ENCODE data around the gene CORO7.
A peak's percentile ranks its signal among the peaks of the same experiment; 100 is the strongest.

Gene CORO7

DNA sequence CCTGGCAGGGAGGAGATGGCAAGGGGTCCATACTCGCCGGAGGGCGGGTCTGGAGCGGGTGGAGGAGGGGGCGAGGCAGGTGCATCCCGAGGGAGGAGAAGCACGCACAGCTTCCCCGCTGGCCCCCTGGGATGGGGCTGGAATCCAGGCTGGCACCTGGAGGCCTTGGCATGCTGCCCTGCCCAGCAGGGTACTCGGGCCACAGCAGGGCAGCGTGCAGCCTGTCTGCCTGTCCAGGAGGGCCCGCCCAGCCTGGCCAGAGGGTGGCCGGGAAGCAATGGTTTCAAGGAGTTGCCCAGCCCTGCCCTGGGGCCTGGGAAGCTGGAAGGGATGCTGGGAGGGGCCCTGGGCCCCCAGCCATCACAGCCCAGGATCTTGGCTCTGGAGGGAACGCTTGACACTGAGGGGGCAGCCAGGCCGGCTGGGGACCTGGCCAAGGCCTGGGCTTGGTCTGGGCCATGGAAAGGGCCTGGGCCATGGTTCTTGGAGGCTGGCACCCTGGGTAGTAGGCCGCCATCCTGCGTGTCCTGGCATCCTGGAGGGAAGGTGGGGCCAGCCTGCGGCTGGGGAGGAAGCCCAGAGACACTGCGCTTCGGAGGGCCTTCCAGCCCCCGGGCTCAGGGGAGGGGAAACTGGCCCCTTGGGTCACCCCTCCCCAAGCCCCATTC lies 99.4 kb downstream of the CORO7 start:
- TF ChIP-seq POLR2A (IDR thresholded peaks at IDR 0.05; ENCODE audit: low read depth, low read length) (no peak), PAX5 (IDR thresholded peaks at IDR 0.05; ENCODE audit: insufficient read depth, low read length, severe bottlenecking) (no peak), SPI1 (IDR thresholded peaks at IDR 0.05; ENCODE audit: low read depth, low read length) (no peak), POU2F2 (IDR thresholded peaks at IDR 0.05; ENCODE audit: low read depth, low read length) (no peak), POLR2AphosphoS5 (IDR thresholded peaks at IDR 0.05; ENCODE audit: low read depth, low read length) (no peak), TAF1 (IDR thresholded peaks at IDR 0.05; ENCODE audit: low read depth, low read length) (no peak)
- no peak for DNase-seq (ENCODE audit: insufficient read length, low spot score)
- no peak for FAIRE-seq

DNA sequence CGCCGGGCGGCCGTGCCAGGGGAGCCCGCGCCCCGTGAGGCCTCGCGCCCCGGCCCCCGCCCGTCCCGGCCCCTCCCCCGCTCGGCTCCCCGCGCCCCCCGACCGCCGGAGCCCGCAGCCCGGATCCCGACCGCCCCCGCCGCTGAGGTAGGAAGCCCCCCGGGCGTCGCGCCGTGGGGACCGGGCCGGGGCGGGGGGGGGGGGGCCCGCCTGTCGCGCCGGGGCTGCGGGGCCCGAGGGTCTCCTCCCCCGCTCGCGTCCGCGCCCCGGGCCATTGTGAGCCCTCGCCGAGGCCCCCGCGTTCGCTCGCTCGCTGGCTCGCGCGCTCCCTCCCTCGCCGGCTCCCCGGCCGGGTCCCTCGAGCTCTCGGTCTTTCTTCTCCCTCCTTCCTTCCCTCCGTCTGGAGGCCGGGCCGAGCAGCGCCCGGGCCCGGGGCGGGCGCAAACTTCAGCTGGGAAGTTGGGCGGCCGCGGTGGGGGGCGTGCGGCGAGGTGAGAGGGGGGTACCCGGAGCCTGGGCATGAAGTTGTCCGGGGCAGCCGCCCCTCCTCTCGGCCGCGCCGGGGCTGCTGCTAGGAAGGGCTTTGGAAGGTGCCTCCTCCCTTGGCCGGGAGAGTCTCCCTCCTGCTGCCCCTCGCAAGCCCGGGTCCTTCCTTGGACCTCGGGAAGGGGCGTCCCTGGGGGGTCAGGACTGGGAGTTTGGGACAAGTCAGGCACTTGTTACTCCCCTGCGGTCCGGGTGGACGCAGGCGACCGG lies 100.1 kb downstream of the CORO7 start:
- DNase-seq (ENCODE audit: insufficient read length, low spot score) (no peak), FAIRE-seq (no peak)
- no peak for TF ChIP-seq PAX5 (IDR thresholded peaks at IDR 0.05; ENCODE audit: insufficient read depth, low read length, severe bottlenecking)
- no peak for TF ChIP-seq TAF1 (IDR thresholded peaks at IDR 0.05; ENCODE audit: low read depth, low read length)
- TF ChIP-seq SPI1 (IDR thresholded peaks at IDR 0.05; ENCODE audit: low read depth, low read length), result no peak
- TF ChIP-seq POU2F2 (IDR thresholded peaks at IDR 0.05; ENCODE audit: low read depth, low read length), result no peak
- TF ChIP-seq POLR2AphosphoS5 (IDR thresholded peaks at IDR 0.05; ENCODE audit: low read depth, low read length), result no peak
- no peak for TF ChIP-seq POLR2A (IDR thresholded peaks at IDR 0.05; ENCODE audit: low read depth, low read length)

DNA sequence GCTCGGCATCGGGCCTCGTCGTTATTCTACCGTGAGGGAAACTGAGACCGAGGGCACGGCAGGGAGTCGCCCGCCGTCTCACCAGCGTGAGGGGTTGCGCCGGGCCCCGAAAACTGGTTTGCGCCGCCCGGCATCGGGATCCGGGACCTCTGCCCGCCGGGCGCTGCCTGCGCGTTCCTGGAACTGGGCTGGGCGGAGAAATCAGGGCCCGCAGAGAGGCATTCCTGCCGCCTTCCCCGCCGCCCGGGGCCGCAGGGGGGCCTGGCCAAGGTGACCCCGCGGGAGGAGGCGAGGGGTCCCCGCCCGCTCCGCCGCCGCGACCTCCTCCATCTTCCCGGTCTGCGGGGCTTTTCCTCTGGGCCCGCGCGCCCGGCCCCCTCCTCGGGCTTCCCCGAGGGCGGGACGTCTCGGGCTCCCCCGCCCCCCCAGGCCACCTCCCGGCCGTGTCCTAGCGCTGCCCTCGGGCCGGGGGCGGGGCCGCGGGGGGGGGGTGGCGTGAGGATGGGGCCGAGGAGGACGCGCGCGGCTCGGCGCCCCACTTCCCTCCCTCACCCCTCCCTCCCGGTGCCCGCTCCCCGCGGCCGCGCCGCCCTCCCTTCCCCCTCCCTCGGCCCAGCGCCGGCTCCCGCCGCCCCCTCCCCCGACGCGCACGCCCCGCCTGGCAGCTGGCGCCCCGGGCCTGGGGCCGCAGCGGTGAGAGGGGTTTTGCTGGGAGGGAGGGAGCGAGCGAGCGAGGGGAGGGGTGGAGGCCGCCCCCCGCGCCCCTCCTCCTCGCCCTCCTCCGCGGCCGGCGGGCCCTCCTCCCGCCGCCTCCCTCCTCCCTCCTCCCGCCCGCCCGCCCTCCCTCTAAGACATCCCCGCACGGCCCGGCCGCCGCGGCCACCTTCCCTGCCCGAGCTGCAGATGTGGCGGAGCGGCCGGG lies 100.9 kb downstream of the CORO7 start, which contains the start of gene GLIS2:
Gene GLIS2, plus strand, starts transcription at position 882 of the 922 bp plus-strand sequence. CDS start 16,214 bp downstream, outside the sequence.
- TF ChIP-seq SPI1 (IDR thresholded peaks at IDR 0.05; ENCODE audit: low read depth, low read length) (no peak), TAF1 (IDR thresholded peaks at IDR 0.05; ENCODE audit: low read depth, low read length) (no peak), POLR2AphosphoS5 (IDR thresholded peaks at IDR 0.05; ENCODE audit: low read depth, low read length) (no peak), POLR2A (IDR thresholded peaks at IDR 0.05; ENCODE audit: low read depth, low read length) (no peak), POU2F2 (IDR thresholded peaks at IDR 0.05; ENCODE audit: low read depth, low read length) (no peak), PAX5 (IDR thresholded peaks at IDR 0.05; ENCODE audit: insufficient read depth, low read length, severe bottlenecking) (no peak)
- FAIRE-seq, result no peak

GRCh38 chr16:4314532-4315185 lies 101.7 kb downstream of the CORO7 start:
- FAIRE-seq, result peak; percentile 80
- TF ChIP-seq SPI1 (IDR thresholded peaks at IDR 0.05; ENCODE audit: low read depth, low read length), result no peak
- TF ChIP-seq TAF1 (IDR thresholded peaks at IDR 0.05; ENCODE audit: low read depth, low read length), result no peak
- no peak for TF ChIP-seq POLR2A (IDR thresholded peaks at IDR 0.05; ENCODE audit: low read depth, low read length)
- TF ChIP-seq POLR2AphosphoS5 (IDR thresholded peaks at IDR 0.05; ENCODE audit: low read depth, low read length), result no peak
- TF ChIP-seq PAX5 (IDR thresholded peaks at IDR 0.05; ENCODE audit: insufficient read depth, low read length, severe bottlenecking), result no peak
- TF ChIP-seq POU2F2 (IDR thresholded peaks at IDR 0.05; ENCODE audit: low read depth, low read length), result no peak
- no peak for DNase-seq (ENCODE audit: insufficient read length, low spot score)

More for the DNA sequence above, 100.9 kb downstream of the CORO7 start, which contains the start of gene GLIS2:
- DNase-seq (ENCODE audit: insufficient read length, low spot score), result no peak

- DNase-seq (ENCODE audit: insufficient read length, low spot score) (no peak), FAIRE-seq (peak; percentile 33)
- TF ChIP-seq TAF1 (IDR thresholded peaks at IDR 0.05; ENCODE audit: low read depth, low read length), result no peak
- no peak for TF ChIP-seq POLR2A (IDR thresholded peaks at IDR 0.05; ENCODE audit: low read depth, low read length)
- no peak for TF ChIP-seq POU2F2 (IDR thresholded peaks at IDR 0.05; ENCODE audit: low read depth, low read length)
- TF ChIP-seq PAX5 (IDR thresholded peaks at IDR 0.05; ENCODE audit: insufficient read depth, low read length, severe bottlenecking), result no peak
- no peak for TF ChIP-seq SPI1 (IDR thresholded peaks at IDR 0.05; ENCODE audit: low read depth, low read length)
- TF ChIP-seq POLR2AphosphoS5 (IDR thresholded peaks at IDR 0.05; ENCODE audit: low read depth, low read length), result no peak
Measured at GRCh38 chr16:4313563-4314531, 102.5 kb downstream of the CORO7 start.

DNA sequence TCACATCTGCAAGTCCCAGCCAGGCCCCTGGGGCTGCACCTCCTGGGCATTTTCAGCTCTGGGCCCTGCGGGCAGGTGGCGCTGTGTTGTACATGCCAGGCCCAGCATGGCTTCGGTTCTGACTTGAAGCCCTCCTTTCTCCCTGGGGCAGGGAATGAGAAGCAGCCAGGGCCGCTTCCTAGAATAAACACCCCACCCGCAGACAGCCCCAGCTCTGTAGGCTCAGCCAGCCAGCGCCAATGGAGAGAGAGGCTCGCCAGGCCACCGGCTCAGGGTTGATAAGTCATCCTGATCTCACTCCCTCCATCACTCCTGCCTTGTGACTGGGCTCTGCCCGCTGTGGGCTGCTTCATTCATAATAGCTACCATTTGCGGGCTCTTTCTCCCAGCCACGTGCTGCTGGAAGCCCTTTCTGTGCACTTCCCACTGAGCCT lies 106.5 kb downstream of the CORO7 start:
- DNase-seq (ENCODE audit: insufficient read length, low spot score) (no peak), FAIRE-seq (no peak)
- no peak for TF ChIP-seq POU2F2 (IDR thresholded peaks at IDR 0.05; ENCODE audit: low read depth, low read length)
- no peak for TF ChIP-seq TAF1 (IDR thresholded peaks at IDR 0.05; ENCODE audit: low read depth, low read length)
- no peak for TF ChIP-seq POLR2AphosphoS5 (IDR thresholded peaks at IDR 0.05; ENCODE audit: low read depth, low read length)
- no peak for TF ChIP-seq PAX5 (IDR thresholded peaks at IDR 0.05; ENCODE audit: insufficient read depth, low read length, severe bottlenecking)
- TF ChIP-seq SPI1 (IDR thresholded peaks at IDR 0.05; ENCODE audit: low read depth, low read length), result no peak
- no peak for TF ChIP-seq POLR2A (IDR thresholded peaks at IDR 0.05; ENCODE audit: low read depth, low read length)

GRCh38 chr16:4309102-4309832 lies 107.1 kb downstream of the CORO7 start:
- TF ChIP-seq POLR2AphosphoS5 (IDR thresholded peaks at IDR 0.05; ENCODE audit: low read depth, low read length) (no peak), POU2F2 (IDR thresholded peaks at IDR 0.05; ENCODE audit: low read depth, low read length) (no peak), PAX5 (IDR thresholded peaks at IDR 0.05; ENCODE audit: insufficient read depth, low read length, severe bottlenecking) (no peak), SPI1 (IDR thresholded peaks at IDR 0.05; ENCODE audit: low read depth, low read length) (no peak), POLR2A (IDR thresholded peaks at IDR 0.05; ENCODE audit: low read depth, low read length) (no peak), TAF1 (IDR thresholded peaks at IDR 0.05; ENCODE audit: low read depth, low read length) (no peak)
- no peak for FAIRE-seq
- DNase-seq (ENCODE audit: insufficient read length, low spot score), result no peak
